Fibroblast of the aortic adventitia (primary cell): Measurements from ENCODE around the gene HERPUD1. TPM values are rescaled to one million over a fixed set of nuclear protein-coding genes. Genes with fewer than 3 reads are reported as not detected.

Source experiments
- DNase-seq: peaks from one replicate; pipeline ENCODE4 v3.0.0-alpha.2; 2010; ENCODE audit warnings: low read depth
- H3K4me3 ChIP-seq: 2 replicates; pipeline ENCODE4 v1.5.1; 2011; ENCODE audit warnings: low read depth, mild to moderate bottlenecking, control low read depth, low read length, moderate library complexity
- total RNA-seq: library from RNA; depleted of rRNA; stranded (reverse); fragments of >200 nt; gene quantifications from 2 replicates; pipeline ENCODE4 v1.2.3, GENCODE V29; 2012; ENCODE audit warnings: low replicate concordance
- TF ChIP-seq, protein P1 (sequence below): IDR thresholded peaks from 2 replicates; pipeline ENCODE4 v1.5.1; 2011; ENCODE audit warnings: mild to moderate bottlenecking, low read length, control low read depth, inconsistent platforms; ENCODE audit not compliant: insufficient read depth

HERPUD1 gene
- total RNA-seq, 1 donor: 151 TPM

DNA sequence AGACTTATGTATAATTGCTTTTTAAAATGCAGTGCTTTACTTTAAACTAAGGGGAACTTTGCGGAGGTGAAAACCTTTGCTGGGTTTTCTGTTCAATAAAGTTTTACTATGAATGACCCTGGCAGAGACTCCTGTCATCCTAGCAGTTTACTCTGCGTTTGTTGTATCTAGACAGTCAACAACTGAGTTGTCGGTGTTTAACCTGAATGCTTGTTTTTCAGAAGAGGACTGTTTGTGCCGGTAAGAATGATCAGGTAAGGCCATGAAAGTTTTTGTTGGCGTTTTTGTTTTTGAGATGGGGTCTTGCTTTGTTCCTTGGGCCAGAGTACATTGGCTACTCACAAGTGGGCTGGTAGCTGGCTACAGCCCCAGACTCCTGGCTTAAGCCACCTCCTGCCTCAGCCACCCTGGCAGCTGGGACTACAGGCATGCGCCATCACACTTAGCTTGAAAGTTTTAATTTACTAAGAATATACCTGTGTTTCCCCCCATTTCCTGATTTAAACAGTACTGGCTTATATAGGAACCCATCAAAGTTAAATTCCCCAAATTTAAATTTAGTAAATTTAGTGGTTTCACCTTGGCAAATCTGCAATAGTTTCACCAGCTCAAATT lies 11.9 kb downstream of the HERPUD1 start:
- H3K4me3 ChIP-seq: no peak overlapping the region
- TF ChIP-seq, protein P1, sequence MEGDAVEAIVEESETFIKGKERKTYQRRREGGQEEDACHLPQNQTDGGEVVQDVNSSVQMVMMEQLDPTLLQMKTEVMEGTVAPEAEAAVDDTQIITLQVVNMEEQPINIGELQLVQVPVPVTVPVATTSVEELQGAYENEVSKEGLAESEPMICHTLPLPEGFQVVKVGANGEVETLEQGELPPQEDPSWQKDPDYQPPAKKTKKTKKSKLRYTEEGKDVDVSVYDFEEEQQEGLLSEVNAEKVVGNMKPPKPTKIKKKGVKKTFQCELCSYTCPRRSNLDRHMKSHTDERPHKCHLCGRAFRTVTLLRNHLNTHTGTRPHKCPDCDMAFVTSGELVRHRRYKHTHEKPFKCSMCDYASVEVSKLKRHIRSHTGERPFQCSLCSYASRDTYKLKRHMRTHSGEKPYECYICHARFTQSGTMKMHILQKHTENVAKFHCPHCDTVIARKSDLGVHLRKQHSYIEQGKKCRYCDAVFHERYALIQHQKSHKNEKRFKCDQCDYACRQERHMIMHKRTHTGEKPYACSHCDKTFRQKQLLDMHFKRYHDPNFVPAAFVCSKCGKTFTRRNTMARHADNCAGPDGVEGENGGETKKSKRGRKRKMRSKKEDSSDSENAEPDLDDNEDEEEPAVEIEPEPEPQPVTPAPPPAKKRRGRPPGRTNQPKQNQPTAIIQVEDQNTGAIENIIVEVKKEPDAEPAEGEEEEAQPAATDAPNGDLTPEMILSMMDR: no peak
- no peak for DNase-seq

DNA sequence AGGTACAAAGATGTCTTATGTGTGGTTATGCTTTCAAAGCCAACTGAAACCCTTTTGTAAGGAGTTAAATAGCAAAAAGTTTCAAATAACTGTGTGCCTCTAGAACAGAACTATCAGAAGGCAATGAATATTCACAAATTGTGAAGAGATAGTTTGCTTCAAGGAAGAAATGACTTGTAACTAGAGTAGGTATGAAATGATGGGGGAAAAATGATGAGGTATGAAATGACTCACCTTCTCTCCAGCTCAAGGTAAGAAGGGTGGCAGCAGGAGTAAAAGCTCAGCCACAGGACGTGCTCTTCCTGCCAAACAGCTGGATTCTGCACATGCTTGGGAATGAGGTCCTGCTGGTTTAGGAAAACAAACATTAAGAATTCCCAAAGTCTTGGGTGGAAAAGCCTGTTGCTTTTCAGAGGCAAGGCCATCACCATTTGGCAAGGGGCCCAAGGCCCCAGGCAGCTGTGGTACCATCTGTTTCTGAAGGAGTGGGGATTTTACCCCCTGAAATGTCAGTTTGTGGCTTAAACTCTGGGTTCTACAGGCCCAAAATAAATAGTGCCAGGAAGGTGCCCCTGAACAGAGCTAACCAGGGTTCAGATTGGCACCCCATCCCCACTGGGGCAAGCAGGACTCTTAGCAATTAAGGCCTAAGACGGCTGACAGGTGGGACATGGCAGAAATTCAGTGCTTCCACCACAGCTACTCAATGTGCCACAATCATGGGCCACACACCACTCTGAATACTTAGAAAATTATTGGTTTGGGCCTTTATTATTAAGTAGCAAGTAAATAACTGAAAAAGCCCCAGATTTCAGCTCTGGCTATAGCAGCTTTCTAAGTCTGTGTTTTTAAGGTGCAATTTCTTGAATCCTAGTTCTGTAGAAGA lies 13.3 kb downstream of the HERPUD1 start:
- TF ChIP-seq, protein P1: no peak
- peak; percentile 33 for DNase-seq
- no peak overlapping the region for H3K4me3 ChIP-seq

DNA sequence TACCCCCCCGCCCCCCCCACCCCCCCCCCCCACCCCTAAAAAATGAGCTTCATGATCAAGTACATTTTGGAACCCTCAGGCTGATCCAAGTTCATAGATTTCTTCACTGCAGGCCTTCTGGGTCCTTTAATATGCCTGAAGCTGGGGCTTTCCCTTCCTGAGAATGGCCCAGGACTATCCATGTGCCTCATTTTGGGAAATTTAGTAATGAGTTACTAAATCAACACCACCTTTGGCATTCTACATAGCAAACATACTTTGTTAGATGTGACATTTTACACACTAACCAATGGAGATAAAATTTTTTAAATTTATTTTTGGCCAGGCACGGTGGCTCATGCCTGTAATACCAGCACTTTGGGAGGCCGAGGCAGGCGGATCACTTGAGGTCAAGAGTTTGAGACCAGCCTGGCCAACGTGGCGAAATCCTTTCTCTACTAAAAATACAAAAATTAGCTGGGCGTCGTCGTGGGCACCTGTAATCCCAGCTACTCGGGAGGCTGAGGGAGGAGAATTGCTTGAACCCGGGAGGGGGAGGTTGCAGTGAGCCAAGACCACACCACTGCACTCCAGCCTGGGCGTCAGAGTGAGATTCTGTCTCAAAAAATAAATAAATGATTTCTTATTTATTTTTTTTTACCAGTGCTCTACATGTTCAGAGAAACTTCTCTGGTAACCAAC lies 14.0 kb downstream of the HERPUD1 start:
- H3K4me3 ChIP-seq: no peak overlapping the region
- no peak for DNase-seq
- TF ChIP-seq, protein P1: no peak

DNA sequence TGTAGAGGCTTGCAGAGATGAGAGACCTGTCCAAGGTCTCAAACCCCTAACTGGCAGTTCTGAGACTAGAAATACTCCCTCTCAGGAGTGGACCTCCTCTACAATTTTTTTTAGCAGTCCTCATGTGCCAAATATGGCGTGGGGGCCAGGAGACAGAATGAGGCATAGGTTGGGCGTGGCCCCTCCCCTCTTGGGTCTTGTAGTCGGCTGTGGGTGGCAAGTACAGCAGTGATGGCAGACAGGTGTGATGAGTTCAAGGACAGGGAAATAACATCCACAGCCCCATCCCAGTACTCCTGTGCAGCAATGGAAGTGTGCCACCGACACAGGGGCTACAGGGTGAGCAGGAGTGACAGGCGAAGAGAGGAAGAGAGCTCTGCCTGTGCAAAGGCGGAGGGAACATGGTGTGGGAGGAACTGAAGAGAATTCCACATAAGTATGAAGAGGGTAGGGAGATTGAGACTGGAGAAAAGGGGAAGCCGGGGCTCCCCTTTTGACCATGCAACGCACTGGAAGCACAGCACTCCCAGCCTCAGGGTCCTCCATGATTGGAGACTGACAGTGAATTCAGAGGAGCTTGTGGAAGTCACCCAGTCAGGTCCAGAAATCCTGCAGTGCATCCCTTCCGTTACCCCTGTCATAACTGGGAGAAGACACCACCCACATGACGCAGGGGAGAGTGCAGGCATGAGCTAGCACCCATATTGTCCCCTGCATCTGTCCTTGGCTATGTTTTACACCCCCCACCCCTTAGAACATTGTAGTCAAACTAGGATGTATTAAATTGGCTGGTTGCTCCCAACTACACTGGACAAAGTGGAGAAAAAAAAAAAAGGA lies 15.0 kb downstream of the HERPUD1 start:
- TF ChIP-seq, protein P1: no peak
- no peak overlapping the region for H3K4me3 ChIP-seq
- DNase-seq: no peak

DNA sequence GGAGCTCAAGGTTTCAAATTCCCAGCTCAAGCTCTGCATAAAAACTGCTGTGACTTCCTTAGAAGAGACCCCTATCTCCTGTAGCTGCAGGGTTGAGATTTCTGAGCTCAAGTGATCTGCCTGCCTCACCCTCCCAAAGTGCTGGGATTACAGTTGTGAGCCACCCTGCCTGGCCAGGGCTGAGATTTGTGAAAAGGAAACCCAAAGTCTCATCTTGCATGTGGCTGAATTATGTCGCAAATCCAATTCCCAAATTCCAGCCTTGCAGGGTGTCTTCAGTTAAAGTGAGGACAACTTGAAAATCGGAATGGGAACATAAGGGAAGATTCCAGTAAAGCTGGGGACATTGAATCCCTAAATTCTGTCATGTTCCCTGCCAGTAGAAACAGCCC lies 15.7 kb downstream of the HERPUD1 start:
- no peak overlapping the region for H3K4me3 ChIP-seq
- TF ChIP-seq, protein P1: no peak
- DNase-seq: no peak

DNA sequence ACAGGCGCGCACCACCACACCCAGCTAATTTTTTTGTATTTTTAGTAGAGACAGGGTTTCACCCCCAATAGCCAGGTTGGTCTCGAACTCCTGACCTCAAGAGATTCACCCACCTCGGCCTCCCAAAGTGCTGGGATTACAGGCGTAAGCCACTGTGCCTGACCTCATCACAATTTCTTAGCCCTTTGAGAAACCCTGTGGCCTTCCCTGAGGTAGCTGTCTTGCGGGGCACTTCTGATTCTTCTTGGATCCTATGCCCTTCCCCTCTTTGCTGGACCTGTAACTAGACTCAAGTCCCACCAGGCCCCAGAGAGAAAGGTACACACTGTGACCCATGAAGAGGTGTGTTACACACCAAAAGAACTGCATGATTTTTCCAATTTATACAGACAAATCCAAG lies 16.3 kb downstream of the HERPUD1 start:
- no peak overlapping the region for H3K4me3 ChIP-seq
- no peak for DNase-seq
- TF ChIP-seq, protein P1: no peak
